Vagina (tissue), 2 donors: ENCODE measurements around the gene CRY2. TPM values are rescaled to one million over a fixed set of nuclear protein-coding genes. Genes with fewer than 3 reads are reported as not detected.

Source experiments
- DNase-seq, 2 donors: peaks; one replicate each; pipeline ENCODE4 v3.0.0-alpha.2; 2017; ENCODE audit errors: extremely low spot score in 2 of 2
- H3K27ac ChIP-seq: fragments of 200-600 bp; sonication (generic); one replicate; pipeline ENCODE4 v1.5.1; 2019
- H3K27me3 ChIP-seq: fragments of 200-600 bp; sonication (generic); one replicate; pipeline ENCODE4 v1.5.1; 2019
- H3K36me3 ChIP-seq, 2 donors: fragments of 200-600 bp; sonication (generic); one replicate each; pipeline ENCODE4 v1.5.1; 2017 to 2019
- H3K4me1 ChIP-seq: fragments of 200-600 bp; sonication (generic); one replicate; pipeline ENCODE4 v1.5.1; 2019
- H3K4me3 ChIP-seq, 2 donors: fragments of 200-600 bp; sonication (generic); 1 replicate in 1 of 2; 2 replicates in 1 of 2; pipeline ENCODE4 v1.5.1; 2016 to 2019
- H3K9me3 ChIP-seq: fragments of 200-600 bp; sonication (generic); one replicate; pipeline ENCODE4 v1.5.1; 2019
- CTCF ChIP-seq, 3 experiments: fragments of 450-650 bp in 2 of 3; fragments of 200-600 bp in 1 of 3; sonication (generic) in 1 of 3; IDR thresholded peaks; one replicate each; pipeline ENCODE4 v1.5.1; 2017 to 2019; ENCODE audit warnings: antibody characterized with exemption in 3 of 3, mild to moderate bottlenecking in 2 of 3, moderate library complexity in 2 of 3
- POLR2A ChIP-seq, 2 donors: fragments of 450-650 bp; IDR thresholded peaks; one replicate each; pipeline ENCODE4 v1.6.1; 2017; ENCODE audit warnings: antibody characterized with exemption in 2 of 2, mild to moderate bottlenecking in 2 of 2, moderate library complexity in 2 of 2
- POLR2AphosphoS5 ChIP-seq, 2 donors: sonication (generic); formaldehyde crosslinking; IDR thresholded peaks; one replicate each; pipeline ENCODE4 v1.9.0; 2017; ENCODE audit warnings: antibody characterized with exemption in 2 of 2, mild to moderate bottlenecking in 2 of 2, low read depth in 1 of 2; ENCODE audit not compliant: insufficient read depth in 1 of 2
- intact Hi-C: fragments of 100-400 bp; cut with DNase I; formaldehyde crosslinking; loops from one replicate; pipeline ENCODE4 v1.15.1; 2023
- total RNA-seq: library from RNA; depleted of rRNA; stranded (reverse); fragments of >200 nt; gene quantifications from one replicate; pipeline ENCODE4 v1.2.3, GENCODE V29; 2016

Gene CRY2
- total RNA-seq, 1 donor from 2014 or later, result 54.3 TPM

- TF ChIP-seq POLR2A (IDR thresholded peaks at IDR 0.05), result no peak
- no peak for TF ChIP-seq CTCF (IDR thresholded peaks at IDR 0.05)
- TF ChIP-seq POLR2AphosphoS5 (IDR thresholded peaks at IDR 0.05; ENCODE audit: insufficient read depth in 1 of 2, low read depth in 1 of 2), result no peak
- Histone ChIP-seq H3K9me3 (no peaks in the 10 kb centered on the region), H3K36me3 (peaks cover 0 to 15% of the 10 kb centered on the region in 2 donors), H3K4me1 (peaks cover 87% of the 10 kb centered on the region), H3K4me3 (no peak overlapping the region), H3K27ac (no peak overlapping the region), H3K27me3 (no peaks in the 10 kb centered on the region)
- DNase-seq, result no peak
- intact Hi-C loops, result no loop called here
Observed at GRCh38 chr11:45852018-45852711, 4.9 kb downstream of the CRY2 start.

- Histone ChIP-seq H3K27ac (no peak overlapping the region), H3K27me3 (no peaks in the 10 kb centered on the region), H3K36me3 (peaks cover 0 to 20% of the 10 kb centered on the region in 2 donors), H3K4me3 (no peak overlapping the region), H3K9me3 (no peaks in the 10 kb centered on the region), H3K4me1 (peaks cover 92% of the 10 kb centered on the region)
- DNase-seq, result no peak
- intact Hi-C loops, result no loop called here
- TF ChIP-seq CTCF (IDR thresholded peaks at IDR 0.05) (no peak), POLR2A (IDR thresholded peaks at IDR 0.05) (no peak), POLR2AphosphoS5 (IDR thresholded peaks at IDR 0.05; ENCODE audit: insufficient read depth in 1 of 2, low read depth in 1 of 2) (no peak)
Observed at GRCh38 chr11:45852712-45853101, 5.4 kb downstream of the CRY2 start.

- no peak for DNase-seq
- Histone ChIP-seq H3K4me1 (peaks cover 93% of the 10 kb centered on the region), H3K9me3 (no peaks in the 10 kb centered on the region), H3K36me3 (peaks cover 0 to 20% of the 10 kb centered on the region in 2 donors), H3K27me3 (no peaks in the 10 kb centered on the region), H3K4me3 (no peak overlapping the region), H3K27ac (no peak overlapping the region)
- intact Hi-C loops, result no loop called here
- TF ChIP-seq POLR2AphosphoS5 (IDR thresholded peaks at IDR 0.05; ENCODE audit: insufficient read depth in 1 of 2, low read depth in 1 of 2) (no peak), CTCF (IDR thresholded peaks at IDR 0.05) (no peak), POLR2A (IDR thresholded peaks at IDR 0.05) (no peak)
Observed at GRCh38 chr11:45853332-45854219, 6.3 kb downstream of the CRY2 start.

GRCh38 chr11:45855308-45855707, 8.0 kb downstream of the CRY2 start:
- intact Hi-C loops, result no loop called here
- H3K4me1 ChIP-seq, result peaks cover 94% of the 10 kb centered on the region
- H3K27ac ChIP-seq, result peak overlapping the region; percentile 56
- H3K36me3 ChIP-seq, result peaks cover 0 to 21% of the 10 kb centered on the region in 2 donors
- no peaks in the 10 kb centered on the region for H3K9me3 ChIP-seq
- no peak overlapping the region for H3K4me3 ChIP-seq
- DNase-seq, result no peak
- no peak for TF ChIP-seq CTCF (IDR thresholded peaks at IDR 0.05)
- no peak for TF ChIP-seq POLR2A (IDR thresholded peaks at IDR 0.05)
- no peak for TF ChIP-seq POLR2AphosphoS5 (IDR thresholded peaks at IDR 0.05; ENCODE audit: insufficient read depth in 1 of 2, low read depth in 1 of 2)
- H3K27me3 ChIP-seq, result no peaks in the 10 kb centered on the region
